ENCODE measurements around the gene TUBA4B.

- TF ChIP-seq CTCF (IDR thresholded peaks at IDR 0.05) (no peak), POLR2A (IDR thresholded peaks at IDR 0.05) (no peak)
These were observed 40.0 kb upstream of the TUBA4B start for GRCh38 chr2:219213026-219213415.
